Peyer's patch (tissue), 4 donors: ENCODE measurements around the gene EFNA5. TPM values are rescaled to one million over a fixed set of nuclear protein-coding genes. Genes with fewer than 3 reads are reported as not detected.

ENCODE experiments used
- DNase-seq, 3 donors: peaks; one replicate each; pipeline ENCODE4 v3.0.0-alpha.2; 2017 to 2019
- H3K27ac ChIP-seq, 4 donors: fragments of 200-600 bp; sonication (generic); one replicate each; pipeline ENCODE4 v1.5.1; 2016 to 2019
- H3K27me3 ChIP-seq, 2 donors: fragments of 200-600 bp; sonication (generic); one replicate each; pipeline ENCODE4 v1.5.1; 2019
- H3K36me3 ChIP-seq, 3 donors: fragments of 200-600 bp; sonication (generic); one replicate each; pipeline ENCODE4 v1.5.1; 2016 to 2019
- H3K4me1 ChIP-seq, 4 donors: fragments of 200-600 bp; sonication (generic); one replicate each; pipeline ENCODE4 v1.5.1; 2016 to 2019
- H3K4me3 ChIP-seq, 4 donors: fragments of 200-600 bp; sonication (generic); 1 replicate in 3 of 4; 2 replicates in 1 of 4; pipeline ENCODE4 v1.5.1; 2016 to 2019; ENCODE audit warnings: mild to moderate bottlenecking in 1 of 4
- H3K9me3 ChIP-seq, 4 donors: fragments of 200-600 bp; sonication (generic); one replicate each; pipeline ENCODE4 v1.5.1; 2016 to 2019; ENCODE audit warnings: mild to moderate bottlenecking in 1 of 4
- POLR2A ChIP-seq, 2 donors: fragments of 450-650 bp; IDR thresholded peaks; one replicate each; pipeline ENCODE4 v1.5.1; 2017; ENCODE audit warnings: antibody characterized with exemption in 2 of 2, mild to moderate bottlenecking in 2 of 2, moderate library complexity in 2 of 2
- total RNA-seq, 4 donors: library from RNA; depleted of rRNA; stranded (reverse); fragments of >200 nt; gene quantifications; one replicate each; pipeline ENCODE4 v1.1.0, GENCODE V29; 2016
- TF ChIP-seq, protein P1 (sequence below), 6 experiments: fragments of 450-650 bp in 4 of 6; fragments of 200-600 bp in 2 of 6; sonication (generic) in 1 of 6; IDR thresholded peaks; one replicate each; pipeline ENCODE4 v1.5.1; 2017 to 2019; ENCODE audit warnings: antibody characterized with exemption in 6 of 6, mild to moderate bottlenecking in 3 of 6, moderate library complexity in 1 of 6

Gene EFNA5
- total RNA-seq, 4 donors from 2014 or later: 1.1 to 27.5 (median 1.1) TPM; not detected in 1

DNA sequence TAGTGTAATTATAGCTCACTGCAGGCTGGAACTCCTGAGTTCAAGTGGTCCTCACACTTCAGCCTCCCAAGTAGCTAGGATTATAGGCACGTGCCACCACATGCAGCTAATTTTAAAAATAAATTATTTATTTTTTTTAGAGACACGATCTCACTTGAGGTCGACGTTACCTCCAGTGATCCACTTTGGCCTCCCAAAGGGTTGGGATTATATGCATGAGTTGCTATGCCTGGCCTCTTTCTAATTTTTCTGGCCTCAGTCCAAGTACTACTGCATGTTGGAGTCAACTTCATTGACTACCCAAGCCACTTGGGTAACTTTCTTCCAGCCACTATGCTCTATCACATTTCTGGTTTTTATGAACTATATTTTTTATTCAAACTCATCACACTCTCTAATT is 148.3 kb downstream of the EFNA5 start:
- H3K4me3 ChIP-seq: no peak overlapping the region

DNA sequence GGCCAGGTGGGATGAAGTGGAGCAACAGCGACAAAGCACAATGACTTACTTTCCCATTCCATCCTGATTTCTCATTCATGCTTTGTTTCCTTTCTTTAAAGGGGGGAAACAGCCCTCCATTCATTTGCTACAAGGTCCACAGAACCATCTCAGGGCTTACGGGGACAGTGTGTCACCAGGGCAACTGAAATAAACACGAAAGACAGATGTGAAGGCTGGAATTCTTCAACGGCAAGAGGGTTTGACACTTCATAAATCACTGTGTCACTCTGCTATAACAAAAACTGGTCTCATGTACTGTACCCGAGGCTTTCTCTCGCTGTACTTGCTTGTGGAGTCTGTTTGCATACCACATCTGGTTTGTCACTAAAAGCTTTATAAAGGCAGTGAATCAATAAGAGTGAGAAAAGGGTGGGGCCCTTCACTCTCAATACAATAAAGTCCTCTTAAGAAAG is 150.8 kb downstream of the EFNA5 start:
- Histone ChIP-seq H3K4me1 (no peaks in the 10 kb centered on the region), H3K27me3 (no peaks in the 10 kb centered on the region), H3K9me3 (no peaks in the 10 kb centered on the region), H3K27ac (no peak overlapping the region), H3K36me3 (no peaks in the 10 kb centered on the region), H3K4me3 (no peak overlapping the region)
- TF ChIP-seq, protein P1, sequence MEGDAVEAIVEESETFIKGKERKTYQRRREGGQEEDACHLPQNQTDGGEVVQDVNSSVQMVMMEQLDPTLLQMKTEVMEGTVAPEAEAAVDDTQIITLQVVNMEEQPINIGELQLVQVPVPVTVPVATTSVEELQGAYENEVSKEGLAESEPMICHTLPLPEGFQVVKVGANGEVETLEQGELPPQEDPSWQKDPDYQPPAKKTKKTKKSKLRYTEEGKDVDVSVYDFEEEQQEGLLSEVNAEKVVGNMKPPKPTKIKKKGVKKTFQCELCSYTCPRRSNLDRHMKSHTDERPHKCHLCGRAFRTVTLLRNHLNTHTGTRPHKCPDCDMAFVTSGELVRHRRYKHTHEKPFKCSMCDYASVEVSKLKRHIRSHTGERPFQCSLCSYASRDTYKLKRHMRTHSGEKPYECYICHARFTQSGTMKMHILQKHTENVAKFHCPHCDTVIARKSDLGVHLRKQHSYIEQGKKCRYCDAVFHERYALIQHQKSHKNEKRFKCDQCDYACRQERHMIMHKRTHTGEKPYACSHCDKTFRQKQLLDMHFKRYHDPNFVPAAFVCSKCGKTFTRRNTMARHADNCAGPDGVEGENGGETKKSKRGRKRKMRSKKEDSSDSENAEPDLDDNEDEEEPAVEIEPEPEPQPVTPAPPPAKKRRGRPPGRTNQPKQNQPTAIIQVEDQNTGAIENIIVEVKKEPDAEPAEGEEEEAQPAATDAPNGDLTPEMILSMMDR (IDR thresholded peaks at IDR 0.05): no peak
- no peak for TF ChIP-seq POLR2A (IDR thresholded peaks at IDR 0.05)
- no peak for DNase-seq

More for the DNA sequence above, 148.3 kb downstream of the EFNA5 start:
- no peak for TF ChIP-seq POLR2A (IDR thresholded peaks at IDR 0.05)
- Histone ChIP-seq H3K27ac (no peak overlapping the region), H3K36me3 (no peaks in the 10 kb centered on the region), H3K27me3 (no peaks in the 10 kb centered on the region), H3K4me1 (no peaks in the 10 kb centered on the region), H3K9me3 (no peaks in the 10 kb centered on the region)
- no peak for DNase-seq

DNA sequence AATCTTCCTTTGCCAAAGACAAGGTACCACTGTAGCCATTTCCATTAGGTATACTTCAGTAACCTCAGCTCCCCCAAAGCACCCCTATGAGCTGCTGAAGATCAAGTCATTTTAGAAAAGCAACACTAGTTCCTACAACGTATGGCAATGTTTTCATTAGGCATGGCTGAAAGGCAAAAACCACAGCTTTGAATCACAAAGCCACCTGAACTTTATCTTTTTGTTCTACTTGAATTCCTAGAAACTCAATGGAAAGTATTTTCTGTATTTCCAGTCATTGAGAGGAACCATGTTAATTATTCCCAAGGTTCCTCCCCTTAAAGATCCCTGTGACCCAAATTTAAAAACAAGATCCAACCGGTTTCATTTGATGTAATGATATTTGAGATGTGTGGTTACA is 152.1 kb downstream of the EFNA5 start:
- Histone ChIP-seq H3K4me1 (no peaks in the 10 kb centered on the region), H3K27ac (no peak overlapping the region), H3K36me3 (no peaks in the 10 kb centered on the region), H3K9me3 (no peaks in the 10 kb centered on the region), H3K27me3 (no peaks in the 10 kb centered on the region), H3K4me3 (no peak overlapping the region)
- no peak for TF ChIP-seq POLR2A (IDR thresholded peaks at IDR 0.05)
- TF ChIP-seq, protein P1 (IDR thresholded peaks at IDR 0.05): no peak
- no peak for DNase-seq

DNA sequence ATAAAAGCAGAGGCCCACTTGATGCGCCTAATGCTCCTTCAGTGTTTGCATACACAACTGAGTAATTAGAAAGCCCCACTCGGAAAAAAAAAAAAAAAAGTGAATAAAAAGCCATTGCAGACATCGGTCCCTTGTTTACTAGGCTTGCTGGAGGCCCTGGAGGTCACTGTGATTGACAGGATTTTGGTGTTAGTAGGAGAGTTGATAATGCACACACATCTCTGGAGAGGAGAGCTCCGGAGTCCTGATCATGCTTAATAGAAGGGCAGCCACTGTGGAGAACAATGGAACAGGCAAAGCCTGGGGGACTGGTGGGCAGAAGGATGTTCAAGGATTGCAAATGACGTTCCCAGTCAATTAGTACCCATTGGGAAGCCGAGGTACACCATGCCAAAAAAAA is 152.5 kb downstream of the EFNA5 start:
- DNase-seq: no peak
- Histone ChIP-seq H3K27ac (no peak overlapping the region), H3K4me1 (no peaks in the 10 kb centered on the region), H3K27me3 (no peaks in the 10 kb centered on the region), H3K9me3 (no peaks in the 10 kb centered on the region), H3K36me3 (no peaks in the 10 kb centered on the region), H3K4me3 (no peak overlapping the region)
- TF ChIP-seq POLR2A (IDR thresholded peaks at IDR 0.05): no peak

DNA sequence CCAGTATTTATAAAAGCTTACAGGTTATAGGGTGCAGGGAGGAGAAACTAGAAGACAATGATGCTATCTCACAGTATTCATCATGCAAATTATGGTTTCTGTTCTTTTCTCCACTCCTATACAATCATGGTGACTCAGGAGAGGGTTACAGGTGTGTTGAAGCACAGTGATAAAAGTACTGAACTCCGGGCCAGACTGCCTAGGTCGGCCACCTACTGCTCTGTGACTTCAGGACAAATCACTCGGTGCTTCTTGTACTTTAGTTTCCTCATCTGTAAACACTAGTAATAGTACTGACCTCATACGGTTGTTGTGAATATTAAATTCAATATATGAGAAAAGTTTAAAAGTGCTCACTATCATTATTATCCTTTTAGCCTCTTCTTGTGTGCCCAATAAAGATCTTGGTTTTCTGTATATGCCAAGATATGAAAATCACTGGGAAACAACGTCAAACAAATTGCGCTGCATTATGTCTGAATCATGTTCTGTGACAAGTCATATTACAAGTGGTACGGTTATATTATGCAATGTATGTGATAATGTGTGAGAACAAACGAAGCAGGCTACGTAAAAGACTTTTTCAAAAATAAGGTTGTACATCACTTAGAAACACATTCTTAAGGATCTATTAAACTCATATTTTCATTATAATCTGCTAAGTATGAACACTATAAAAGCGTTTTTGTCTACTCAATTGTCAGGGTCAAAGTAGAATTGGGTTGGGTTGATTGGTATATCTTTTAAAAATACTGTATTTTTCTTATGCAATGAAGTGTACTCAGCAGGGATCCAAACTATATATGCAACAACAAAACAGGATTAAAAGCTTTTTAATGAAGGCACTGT is 153.3 kb downstream of the EFNA5 start:
- Histone ChIP-seq H3K27me3 (no peaks in the 10 kb centered on the region), H3K27ac (no peak overlapping the region), H3K4me3 (no peak overlapping the region), H3K9me3 (no peaks in the 10 kb centered on the region), H3K4me1 (no peaks in the 10 kb centered on the region), H3K36me3 (no peaks in the 10 kb centered on the region)
- TF ChIP-seq, protein P1 (IDR thresholded peaks at IDR 0.05): no peak
- TF ChIP-seq POLR2A (IDR thresholded peaks at IDR 0.05): no peak
- no peak for DNase-seq

DNA sequence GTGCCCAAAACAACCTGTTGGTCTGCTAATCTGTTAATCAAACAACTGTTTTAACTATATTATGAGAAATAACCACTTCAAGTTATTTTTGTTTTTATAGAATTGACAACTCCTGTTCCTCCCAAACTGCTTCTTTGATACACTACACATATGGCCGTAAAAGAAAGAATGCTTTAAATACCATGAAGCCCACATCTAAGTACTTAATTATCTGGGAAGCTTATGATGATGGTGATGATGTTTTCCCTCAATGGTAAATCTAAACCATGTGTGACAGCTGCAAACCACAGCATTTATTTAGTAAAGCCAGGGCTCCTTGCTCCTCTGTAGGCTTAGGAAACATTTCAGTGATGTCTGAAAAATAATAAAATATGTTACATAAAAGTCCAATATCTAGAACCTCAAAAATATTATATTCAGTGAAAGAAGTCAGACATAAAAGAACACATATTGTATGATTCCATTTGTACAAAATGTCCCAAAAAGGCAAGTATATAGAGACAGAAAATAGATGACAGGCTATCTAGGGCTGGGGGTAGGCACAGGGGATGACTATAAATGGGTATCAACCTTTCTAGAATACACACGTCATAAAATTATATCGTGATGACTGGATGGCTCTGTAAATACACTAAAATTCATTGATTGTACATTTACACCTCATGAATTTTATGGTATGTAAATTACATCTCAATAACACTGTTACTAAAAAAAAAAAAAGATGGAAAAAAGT is 154.1 kb downstream of the EFNA5 start:
- H3K27me3 ChIP-seq: no peaks in the 10 kb centered on the region
- no peak overlapping the region for H3K4me3 ChIP-seq
- no peak for DNase-seq
- no peaks in the 10 kb centered on the region for H3K36me3 ChIP-seq
- H3K4me1 ChIP-seq: no peaks in the 10 kb centered on the region
- no peak overlapping the region for H3K27ac ChIP-seq
- H3K9me3 ChIP-seq: no peaks in the 10 kb centered on the region
- TF ChIP-seq, protein P1 (IDR thresholded peaks at IDR 0.05): no peak
- no peak for TF ChIP-seq POLR2A (IDR thresholded peaks at IDR 0.05)
